Tibial nerve (tissue), 4 donors: ENCODE results near the gene LGR5. TPM values are rescaled to one million over a fixed set of nuclear protein-coding genes. Genes with fewer than 3 reads are reported as not detected.

Experiments
- DNase-seq, 2 donors: peaks; one replicate each; pipeline ENCODE4 v3.0.0-alpha.2; 2019; ENCODE audit warnings: low spot score in 2 of 2
- H3K27ac ChIP-seq, 4 donors: fragments of 200-600 bp; sonication (generic) in 3 of 4; one replicate each; pipeline ENCODE4 v1.5.1; 2017 to 2019; ENCODE audit warnings: mild to moderate bottlenecking in 1 of 4
- H3K27me3 ChIP-seq, 2 donors: fragments of 200-600 bp; sonication (generic) in 1 of 2; one replicate each; pipeline versions ENCODE4 v1.5.1 to v1.6.0; 2017 to 2019
- H3K36me3 ChIP-seq, 3 donors: fragments of 200-600 bp; sonication (generic); one replicate each; pipeline ENCODE4 v1.5.1; 2018 to 2019
- H3K4me1 ChIP-seq, 4 donors: fragments of 200-600 bp; sonication (generic) in 3 of 4; one replicate each; pipeline ENCODE4 v1.5.1; 2017 to 2019
- H3K4me3 ChIP-seq, 4 donors: fragments of 200-600 bp; sonication (generic) in 3 of 4; one replicate each; pipeline ENCODE4 v1.5.1; 2017 to 2019; ENCODE audit warnings: mild to moderate bottlenecking in 1 of 4, moderate library complexity in 1 of 4
- H3K9me3 ChIP-seq, 4 donors: fragments of 200-600 bp; sonication (generic) in 3 of 4; one replicate each; pipeline ENCODE4 v1.5.1; 2017 to 2019
- EP300 ChIP-seq, 2 donors: sonication (generic); formaldehyde crosslinking; IDR thresholded peaks; one replicate each; pipeline ENCODE4 v1.6.1; 2017; ENCODE audit warnings: antibody characterized with exemption in 2 of 2, mild to moderate bottlenecking in 1 of 2
- POLR2A ChIP-seq, 2 donors: fragments of 450-650 bp; IDR thresholded peaks; one replicate each; pipeline ENCODE4 v1.6.1; 2017; ENCODE audit warnings: antibody characterized with exemption in 2 of 2, mild to moderate bottlenecking in 2 of 2, moderate library complexity in 2 of 2
- WGBS, 2 donors: methylation state at CpG; one replicate each; pipeline ENCODE4 v1.1.5; 2018; 5-methylcytosine and 5-hydroxymethylcytosine counted together
- total RNA-seq, 4 donors: library from RNA; depleted of rRNA; stranded (reverse); fragments of >200 nt; gene quantifications; one replicate each; pipeline ENCODE4 v1.1.0, GENCODE V29; 2016
- TF ChIP-seq, protein P1 (sequence below), 5 experiments: fragments of 200-600 bp in 3 of 5; fragments of 450-650 bp in 2 of 5; sonication (generic) in 3 of 5; IDR thresholded peaks; one replicate each; pipeline ENCODE4 v1.5.1; 2016 to 2019; ENCODE audit warnings: antibody characterized with exemption in 5 of 5, mild to moderate bottlenecking in 3 of 5, moderate library complexity in 2 of 5

LGR5 gene
- total RNA-seq, 4 donors from 2014 or later = 1.6 to 11.1 (median 7.7) TPM

DNA sequence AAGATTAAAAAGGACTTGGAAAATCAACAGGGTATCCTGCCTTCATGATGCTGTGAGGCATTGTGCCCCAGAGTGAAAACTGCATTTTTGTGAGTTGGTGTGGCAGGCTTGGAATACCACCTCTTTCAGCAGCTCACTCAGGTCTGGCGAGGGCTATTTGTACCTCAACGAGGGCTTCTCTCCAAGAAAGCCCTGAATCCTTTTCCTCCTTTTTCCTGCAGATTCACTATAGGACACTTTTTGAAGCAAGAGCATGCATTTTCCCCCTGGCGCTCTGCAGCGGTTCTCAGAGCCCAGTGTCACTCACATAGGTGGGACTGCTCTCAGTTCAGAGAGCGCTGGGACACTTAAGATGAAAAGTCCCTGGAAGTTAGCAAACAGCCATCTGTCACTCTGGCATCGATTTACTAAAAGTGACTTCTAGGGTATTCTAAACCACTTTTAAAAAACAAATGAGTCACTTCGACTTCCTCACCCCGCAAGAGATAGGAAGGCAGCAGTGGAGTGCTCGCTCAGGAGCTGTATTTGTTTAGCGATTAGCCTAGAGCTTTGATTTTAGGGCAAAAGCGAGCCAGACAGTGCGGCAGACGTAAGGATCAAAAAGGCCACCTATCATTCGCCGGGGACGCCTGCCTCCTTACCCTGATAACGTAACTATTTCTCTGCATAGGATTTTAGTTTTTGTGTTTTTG, 782 bp upstream of the LGR5 start:
- no peak for DNase-seq
- WGBS, 2 donors = 6 to 7% methylated on average over 17 of the region's 17 CpGs
- Histone ChIP-seq H3K27ac (peak overlapping the region in 1 of 4 donors; percentile 60), H3K27me3 (peaks cover 0 to 31% of the 10 kb centered on the region in 2 donors), H3K4me3 (peak overlapping the region; percentile 33 to 68 (median 55)), H3K9me3 (peaks cover 0 to 15% (median 0%) of the 10 kb centered on the region in 4 donors), H3K4me1 (peaks cover 0 to 28% (median 12%) of the 10 kb centered on the region in 4 donors), H3K36me3 (no peaks in the 10 kb centered on the region)
- TF ChIP-seq POLR2A (IDR thresholded peaks at IDR 0.05) = no peak
- no peak for TF ChIP-seq EP300 (IDR thresholded peaks at IDR 0.05)
- TF ChIP-seq, protein P1, sequence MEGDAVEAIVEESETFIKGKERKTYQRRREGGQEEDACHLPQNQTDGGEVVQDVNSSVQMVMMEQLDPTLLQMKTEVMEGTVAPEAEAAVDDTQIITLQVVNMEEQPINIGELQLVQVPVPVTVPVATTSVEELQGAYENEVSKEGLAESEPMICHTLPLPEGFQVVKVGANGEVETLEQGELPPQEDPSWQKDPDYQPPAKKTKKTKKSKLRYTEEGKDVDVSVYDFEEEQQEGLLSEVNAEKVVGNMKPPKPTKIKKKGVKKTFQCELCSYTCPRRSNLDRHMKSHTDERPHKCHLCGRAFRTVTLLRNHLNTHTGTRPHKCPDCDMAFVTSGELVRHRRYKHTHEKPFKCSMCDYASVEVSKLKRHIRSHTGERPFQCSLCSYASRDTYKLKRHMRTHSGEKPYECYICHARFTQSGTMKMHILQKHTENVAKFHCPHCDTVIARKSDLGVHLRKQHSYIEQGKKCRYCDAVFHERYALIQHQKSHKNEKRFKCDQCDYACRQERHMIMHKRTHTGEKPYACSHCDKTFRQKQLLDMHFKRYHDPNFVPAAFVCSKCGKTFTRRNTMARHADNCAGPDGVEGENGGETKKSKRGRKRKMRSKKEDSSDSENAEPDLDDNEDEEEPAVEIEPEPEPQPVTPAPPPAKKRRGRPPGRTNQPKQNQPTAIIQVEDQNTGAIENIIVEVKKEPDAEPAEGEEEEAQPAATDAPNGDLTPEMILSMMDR (IDR thresholded peaks at IDR 0.05) = no peak

DNA sequence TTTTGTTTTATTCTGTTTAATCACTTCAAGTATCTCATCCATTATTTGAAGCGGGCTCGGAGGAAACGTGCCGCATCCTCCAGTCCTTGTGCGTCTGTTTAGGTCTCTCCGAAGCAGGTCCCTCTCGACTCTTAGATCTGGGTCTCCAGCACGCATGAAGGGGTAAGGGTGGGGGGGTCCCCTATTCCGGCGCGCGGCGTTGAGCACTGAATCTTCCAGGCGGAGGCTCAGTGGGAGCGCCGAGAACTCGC, 311 bp upstream of the LGR5 start:
- peak overlapping the region in 1 of 4 donors; percentile 60 for H3K27ac ChIP-seq

DNA sequence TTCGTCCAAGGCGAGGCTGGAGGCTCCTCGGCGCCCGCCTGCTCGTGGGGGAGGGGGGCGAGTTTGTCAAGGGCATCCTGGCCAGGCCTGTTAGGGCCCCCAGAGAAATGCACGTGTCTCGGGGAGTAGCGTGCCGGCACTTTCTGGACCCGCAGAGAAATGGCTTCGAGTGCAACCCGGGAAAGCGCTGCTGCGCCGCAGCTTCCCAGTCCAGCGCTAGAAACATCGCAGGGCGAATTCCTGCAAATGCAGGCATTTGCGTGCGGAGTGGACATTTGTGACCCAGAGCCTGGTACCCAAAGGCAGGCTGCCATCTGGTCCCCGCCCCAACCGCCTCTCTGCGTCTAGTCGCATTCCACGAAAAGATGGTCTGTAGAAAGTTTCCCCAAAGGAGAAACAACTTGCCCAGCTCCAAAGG, 756 bp downstream of the LGR5 start:
- Histone ChIP-seq H3K4me3 (peak overlapping the region; percentile 33 to 68 (median 55)), H3K36me3 (no peaks in the 10 kb centered on the region), H3K27ac (peak overlapping the region in 2 of 4 donors; percentile 50 to 60), H3K27me3 (peaks cover 0 to 31% of the 10 kb centered on the region in 2 donors), H3K9me3 (peaks cover 0 to 12% (median 0%) of the 10 kb centered on the region in 4 donors), H3K4me1 (peaks cover 0 to 28% (median 12%) of the 10 kb centered on the region in 4 donors)
- 0 to 1% methylated on average over 20 to 27 of the region's 27 CpGs for WGBS, 2 donors
- TF ChIP-seq, protein P1 (IDR thresholded peaks at IDR 0.05) = no peak
- TF ChIP-seq EP300 (IDR thresholded peaks at IDR 0.05) = no peak
- no peak for TF ChIP-seq POLR2A (IDR thresholded peaks at IDR 0.05)
- no peak for DNase-seq

More for the DNA sequence above, 311 bp upstream of the LGR5 start:
- H3K4me3 ChIP-seq = peak overlapping the region; percentile 33 to 68 (median 55)
- DNase-seq = no peak
- H3K27me3 ChIP-seq = peaks cover 0 to 31% of the 10 kb centered on the region in 2 donors
- no peaks in the 10 kb centered on the region for H3K36me3 ChIP-seq
- peaks cover 0 to 15% (median 0%) of the 10 kb centered on the region in 4 donors for H3K9me3 ChIP-seq
- TF ChIP-seq, protein P1 (IDR thresholded peaks at IDR 0.05) = no peak
- no peak for TF ChIP-seq EP300 (IDR thresholded peaks at IDR 0.05)
- no peak for TF ChIP-seq POLR2A (IDR thresholded peaks at IDR 0.05)
- 0 to 1% methylated on average over 17 of the region's 17 CpGs for WGBS, 2 donors
- peaks cover 0 to 28% (median 12%) of the 10 kb centered on the region in 4 donors for H3K4me1 ChIP-seq

DNA sequence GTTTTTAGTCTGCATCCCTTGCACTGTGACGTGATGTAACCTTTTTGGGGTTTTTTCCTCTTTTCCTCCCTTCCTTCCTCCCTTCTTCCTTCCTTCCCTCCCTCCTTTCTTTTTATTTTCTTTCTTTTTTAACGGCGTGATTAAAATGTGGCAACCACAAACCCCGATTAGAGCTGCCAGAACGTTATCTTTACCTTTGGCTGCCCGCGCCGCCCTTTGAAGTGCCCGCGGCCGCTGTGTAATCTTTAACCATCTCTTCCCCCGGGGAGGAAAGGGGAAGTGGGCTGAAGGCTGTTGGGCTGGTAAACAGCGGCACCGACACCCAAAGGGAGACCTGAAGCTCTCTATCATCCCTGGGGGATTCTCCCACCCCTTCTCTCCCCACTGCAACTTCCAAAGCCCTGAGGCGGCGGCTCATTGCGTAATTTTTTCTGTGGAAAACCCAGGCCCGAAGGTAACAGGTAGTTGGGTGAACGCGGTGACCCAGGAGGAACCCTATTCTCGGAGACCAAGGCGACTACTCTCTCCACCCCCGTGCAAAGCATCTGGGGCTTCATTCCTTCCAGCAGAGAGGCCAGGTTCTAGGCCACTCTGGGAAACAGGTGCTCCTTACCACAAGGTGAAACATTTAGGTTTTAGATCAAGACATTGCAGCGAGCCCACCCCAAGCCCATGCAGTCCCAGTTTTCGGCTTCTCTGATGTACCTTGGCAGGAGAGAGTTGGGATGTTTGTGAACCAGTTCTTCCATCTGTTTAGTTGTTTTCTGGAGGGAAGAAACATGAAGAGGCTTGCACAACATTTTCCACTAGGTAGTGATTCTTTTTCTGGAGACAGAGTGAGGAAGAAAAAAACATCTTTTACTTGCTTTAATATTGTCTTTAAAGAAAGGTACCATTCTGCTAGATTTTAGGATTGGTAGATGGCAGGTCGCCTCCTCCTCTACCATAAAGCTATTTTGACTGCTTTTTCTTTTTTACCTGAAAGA, 1.5 kb downstream of the LGR5 start:
- WGBS, 2 donors = 21 to 23% methylated on average over 26 of the region's 26 CpGs
- Histone ChIP-seq H3K9me3 (peaks cover 0 to 7% (median 0%) of the 10 kb centered on the region in 4 donors), H3K36me3 (no peaks in the 10 kb centered on the region), H3K27me3 (peaks cover 0 to 31% of the 10 kb centered on the region in 2 donors), H3K4me1 (peaks cover 0 to 28% (median 12%) of the 10 kb centered on the region in 4 donors), H3K4me3 (peak overlapping the region; percentile 33 to 68 (median 55)), H3K27ac (peak overlapping the region in 2 of 4 donors; percentile 23 to 60)
- TF ChIP-seq EP300 (IDR thresholded peaks at IDR 0.05) (no peak), POLR2A (IDR thresholded peaks at IDR 0.05) (no peak)
- TF ChIP-seq, protein P1 (IDR thresholded peaks at IDR 0.05) = no peak
- DNase-seq = no peak
